IMR-90 (cell line): ENCODE measurements around the gene HCN2. TPM values are rescaled to one million over a fixed set of nuclear protein-coding genes. Genes with fewer than 3 reads are reported as not detected.
A peak's percentile ranks its signal among the peaks of the same experiment; 100 is the strongest.

Experiments
- ATAC-seq: fragments of 200-7000 bp; cut with Tn5 transposase; 2 replicates; pipeline ENCODE4 v1.9.1; 2020; ENCODE audit warnings: low read depth, mild to moderate bottlenecking, moderate library complexity
- BruUV-seq: library from RNA; stranded (reverse); fragments of 400-500 nt; replicated peaks from 2 replicates; lab custom pipeline; 2021; lab: Mats Ljungman, UMichigan
- CTCF ChIA-PET: fragments of 300-600 bp; formaldehyde crosslinking; extraction: SDS; loops from one replicate; lab custom pipeline; 2021; ENCODE audit warnings: antibody characterized with exemption; lab: Yijun Ruan, JAX
- POLR2A ChIA-PET: fragments of 300-600 bp; sonication (Branson Sonifier 250); formaldehyde crosslinking; loops from one replicate; lab custom pipeline; 2022; ENCODE audit warnings: antibody characterized with exemption; ENCODE audit not compliant: unreplicated experiment; lab: Charles Lee
- DNase-seq: peaks from one replicate; pipeline ENCODE4 v3.0.0; 2013
- H2AFZ ChIP-seq: replicated peaks from 2 replicates; pipeline ENCODE3; 2013; ENCODE audit warnings: low read length, mild to moderate bottlenecking; ENCODE audit not compliant: poor library complexity
- H2AK5ac ChIP-seq: 2 replicates; pipeline ENCODE4 v1.6.1; 2013; ENCODE audit warnings: low read depth, low read length, inconsistent platforms
- H2AK9ac ChIP-seq: replicated peaks from 2 replicates; pipeline ENCODE3; 2013; ENCODE audit warnings: mild to moderate bottlenecking, low read depth, low read length, moderate library complexity; ENCODE audit not compliant: poor library complexity
- H2BK120ac ChIP-seq: 2 replicates; pipeline ENCODE4 v1.6.1; 2013; ENCODE audit warnings: low read depth, low read length, inconsistent platforms
- H2BK15ac ChIP-seq: 3 replicates; pipeline ENCODE4 v1.6.1; 2013; ENCODE audit warnings: low read depth, low read length, inconsistent platforms
- H2BK20ac ChIP-seq: 2 replicates; pipeline ENCODE4 v1.6.1; 2013; ENCODE audit warnings: low read depth, mild to moderate bottlenecking, inconsistent platforms, low read length, moderate library complexity
- H2BK5ac ChIP-seq: 2 replicates; pipeline ENCODE4 v1.6.1; 2013; ENCODE audit warnings: mild to moderate bottlenecking, low read depth, low read length, inconsistent platforms; ENCODE audit not compliant: poor library complexity, severe bottlenecking
- H3K14ac ChIP-seq: replicated peaks from 2 replicates; pipeline ENCODE4 v1.6.1; 2013; ENCODE audit warnings: low read depth, low read length, inconsistent platforms
- H3K18ac ChIP-seq: 2 replicates; pipeline ENCODE4 v1.6.1; 2013; ENCODE audit warnings: low read depth, low read length, control low read depth
- H3K23ac ChIP-seq: 2 replicates; pipeline ENCODE4 v1.6.1; 2013; ENCODE audit warnings: low read depth, low read length, inconsistent platforms
- H3K27ac ChIP-seq: 2 replicates; pipeline ENCODE4 v1.5.1; 2013; ENCODE audit warnings: mild to moderate bottlenecking, control low read depth, low read length; ENCODE audit not compliant: insufficient read depth
- H3K27me3 ChIP-seq: 2 replicates; pipeline ENCODE4 v1.6.1; 2013; ENCODE audit warnings: low read length; ENCODE audit not compliant: control insufficient read depth, insufficient read depth
- H3K36me3 ChIP-seq: 2 replicates; pipeline ENCODE4 v1.6.1; 2013; ENCODE audit warnings: low read length, mixed read lengths; ENCODE audit not compliant: control insufficient read depth, insufficient read depth
- H3K4ac ChIP-seq: 2 replicates; pipeline ENCODE4 v1.6.1; 2013; ENCODE audit warnings: low read depth, low read length, inconsistent platforms
- H3K4me1 ChIP-seq: 2 replicates; pipeline ENCODE4 v1.6.1; 2013; ENCODE audit warnings: low read length, mixed read lengths; ENCODE audit not compliant: control insufficient read depth, insufficient read depth
- H3K4me2 ChIP-seq: 2 replicates; pipeline ENCODE4 v1.6.1; 2013; ENCODE audit warnings: low read depth, mild to moderate bottlenecking, control low read depth, low read length, moderate library complexity
- H3K4me3 ChIP-seq: 2 replicates; pipeline ENCODE4 v1.5.1; 2013; ENCODE audit warnings: low read depth, mild to moderate bottlenecking, control low read depth, low read length, moderate library complexity; ENCODE audit not compliant: insufficient read depth
- H3K56ac ChIP-seq: 2 replicates; pipeline ENCODE4 v1.6.1; 2013; ENCODE audit warnings: low read length, inconsistent platforms; ENCODE audit not compliant: insufficient read depth; ENCODE audit errors: extremely low read depth
- H3K79me1 ChIP-seq, 2 experiments: 2 replicates each; pipeline ENCODE4 v1.6.1; 2013; ENCODE audit warnings: low read length in 2 of 2, inconsistent platforms in 1 of 2, low read depth in 1 of 2
- H3K9ac ChIP-seq: 2 replicates; pipeline ENCODE4 v1.6.1; 2013; ENCODE audit warnings: low read depth, low read length, control low read depth
- H3K9me1 ChIP-seq: 2 replicates; pipeline ENCODE4 v1.6.1; 2013; ENCODE audit warnings: low read length, inconsistent platforms; ENCODE audit not compliant: insufficient read depth
- H3K9me3 ChIP-seq: 2 replicates; pipeline ENCODE4 v1.6.1; 2013; ENCODE audit warnings: low read length; ENCODE audit not compliant: control insufficient read depth, insufficient read depth
- H4K20me1 ChIP-seq: 2 replicates; pipeline ENCODE4 v1.6.1; 2013; ENCODE audit warnings: low read length, inconsistent platforms; ENCODE audit not compliant: insufficient read depth
- H4K5ac ChIP-seq: 2 replicates; pipeline ENCODE4 v1.6.1; 2013; ENCODE audit warnings: mild to moderate bottlenecking, low read depth, low read length, control low read depth
- H4K8ac ChIP-seq, 2 experiments: 2 replicates each; pipeline ENCODE4 v1.6.1; 2013; ENCODE audit warnings: low read depth in 2 of 2, low read length in 2 of 2, control low read depth in 1 of 2, inconsistent platforms in 1 of 2
- H4K91ac ChIP-seq: 2 replicates; pipeline ENCODE4 v1.6.1; 2013; ENCODE audit warnings: low read depth, low read length, inconsistent platforms; ENCODE audit not compliant: insufficient read depth
- ELK1 ChIP-seq: fragments of 150-350 bp; IDR thresholded peaks from 2 replicates; pipeline ENCODE4 v1.6.1; 2016; ENCODE audit warnings: low read depth, mild to moderate bottlenecking, low read length, moderate library complexity, borderline replicate concordance
- MAZ ChIP-seq: IDR thresholded peaks from 2 replicates; pipeline ENCODE4 v1.6.1; 2012; ENCODE audit warnings: low read depth, mild to moderate bottlenecking, low read length, improper control_type of control experiment, moderate library complexity, borderline replicate concordance
- POLR2A ChIP-seq: IDR thresholded peaks from 2 replicates; pipeline ENCODE4 v1.6.1; 2012; ENCODE audit warnings: mild to moderate bottlenecking, low read depth, low read length
- RAD21 ChIP-seq: IDR thresholded peaks from 2 replicates; pipeline ENCODE4 v1.6.1; 2012; ENCODE audit warnings: low read length, improper control_type of control experiment
- WGBS, 2 experiments: methylation state at CpG; one replicate each; pipeline versions ENCODE4 v1.1.5 to v1.1.7; 2013; ENCODE audit warnings: missing lambda C conversion rate in 2 of 2; ENCODE audit not compliant: insufficient read length in 1 of 2; ENCODE audit errors: extremely low coverage in 2 of 2; 5-methylcytosine and 5-hydroxymethylcytosine counted together
- dilution Hi-C: fragments of 300-500 bp; cut with HindIII; formaldehyde crosslinking; loops from one replicate; pipeline ENCODE4 v1.14.3; 2018; ENCODE audit warnings: low sequenced_read_pairs; ENCODE audit not compliant: unreplicated experiment
- in situ Hi-C: fragments of 300-500 bp; cut with MboI; formaldehyde crosslinking; loops from 3 replicates; pipeline ENCODE4 v1.14.3; 2019; ENCODE audit warnings: low sequenced_read_pairs, inconsistent platforms, mixed read lengths
- intact Hi-C: fragments of 100-400 bp; cut with micrococcal nuclease; formaldehyde crosslinking; loops from 2 replicates; pipeline ENCODE4 v1.10.0; 2022
- polyA plus RNA-seq, 3 experiments: library from polyadenylated mRNA; depleted of rRNA; stranded (reverse); fragments of >200 nt; gene quantifications; 2 replicates each; pipeline ENCODE4 v1.2.3, GENCODE V29; 2012; ENCODE audit warnings: low replicate concordance in 1 of 3
- total RNA-seq: library from RNA; depleted of rRNA; stranded (reverse); fragments of >200 nt; gene quantifications from 2 replicates; pipeline ENCODE4 v1.2.3, GENCODE V29; 2012

The HCN2 gene
- total and polyA plus RNA-seq, 2 of the 4 experiments (the other 2 are of a cell fraction), result 0.72 to 2.6 TPM

- ChIA-PET POLR2A (no interaction called here), CTCF (no interaction called here)
- intact Hi-C loops, result no loop called here
- ATAC-seq, result no peak
- in situ Hi-C loops, result no loop called here
- Histone ChIP-seq H3K9me1 (0 out of 2 replicates have a peak, but pooled peaks cover 6% of the 10 kb centered on the region), H4K91ac (peak overlapping the region; percentile 51; the same call in 1 of the 2 replicates), H3K79me1 (peaks cover 0 to 33% of the 10 kb centered on the region in 2 experiments; a peak in 2 of 4 replicates), H3K4me3 (peak overlapping the region; percentile 8), H3K4me1 (peaks cover 23% of the 10 kb centered on the region), H3K36me3 (no peaks in the 10 kb centered on the region), H3K9me3 (no peaks in the 10 kb centered on the region), H3K23ac (peak overlapping the region; percentile 90), H4K5ac (peak overlapping the region; percentile 61), H3K4ac (peak overlapping the region; percentile 68; the same call in 1 of the 2 replicates), H3K56ac (peak overlapping the region; percentile 47), H4K20me1 (peaks cover 31% of the 10 kb centered on the region), H2BK15ac (peak overlapping the region; percentile 69; the same call in 2 of the 3 replicates), H3K18ac (no peak overlapping the region), H2AK5ac (peak overlapping the region; percentile 23; the same call in 1 of the 2 replicates), H3K27ac (no peak overlapping the region; the same call in 1 of the 2 replicates), H2BK5ac (peak overlapping the region; percentile 25), H3K4me2 (peak overlapping the region; percentile 87), H4K8ac (peak overlapping the region; percentile 42 to 59), H2BK120ac (0 out of 2 replicates have a peak overlapping the region, but pooled peaks have one; percentile 10), H2AK9ac (peak overlapping the region; percentile 83), H3K14ac (peak overlapping the region; percentile 84), H3K9ac (peak overlapping the region; percentile 24; the same call in 1 of the 2 replicates), H2BK20ac (peak overlapping the region; percentile 34; the same call in 1 of the 2 replicates), H2AFZ (peak overlapping the region; percentile 98), H3K27me3 (no peaks in the 10 kb centered on the region)
- TF ChIP-seq POLR2A (no peak), RAD21 (no peak), MAZ (peak; percentile 31; the same call in 1 of the 2 replicates), ELK1 (no peak)
- no TSS peak for BruUV-seq
- WGBS, 2 experiments, result 5% methylated on average over 21 of the region's 45 CpGs; no CpG with 5 or more reads in 1 of the 2 experiments
- no peak for DNase-seq
- dilution Hi-C loops, result no loop called here
Observed at GRCh38 chr19:570937-571565, 18.6 kb upstream of the HCN2 start.
